ENCODE data around the gene INPP5F.

DNA sequence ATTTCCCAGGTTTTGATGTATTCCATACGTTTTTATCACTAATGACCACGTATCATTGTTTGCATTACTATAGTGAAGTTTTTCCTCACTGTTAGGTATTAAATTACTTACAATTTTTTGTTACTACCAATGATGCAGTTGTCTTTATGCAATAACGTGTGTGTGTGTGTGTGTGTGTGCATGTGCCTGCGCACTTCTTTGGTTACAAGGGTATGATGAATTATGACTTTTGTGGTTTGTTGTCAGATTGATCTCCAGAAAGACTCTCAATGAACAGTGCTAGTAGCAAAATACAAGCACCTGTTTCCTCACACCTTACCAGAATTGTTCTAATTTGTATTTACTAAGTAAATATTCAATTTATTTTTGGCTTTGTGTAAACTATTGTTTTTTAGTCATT, 95.3 kb downstream of the INPP5F start:
- TF ChIP-seq, protein P1, sequence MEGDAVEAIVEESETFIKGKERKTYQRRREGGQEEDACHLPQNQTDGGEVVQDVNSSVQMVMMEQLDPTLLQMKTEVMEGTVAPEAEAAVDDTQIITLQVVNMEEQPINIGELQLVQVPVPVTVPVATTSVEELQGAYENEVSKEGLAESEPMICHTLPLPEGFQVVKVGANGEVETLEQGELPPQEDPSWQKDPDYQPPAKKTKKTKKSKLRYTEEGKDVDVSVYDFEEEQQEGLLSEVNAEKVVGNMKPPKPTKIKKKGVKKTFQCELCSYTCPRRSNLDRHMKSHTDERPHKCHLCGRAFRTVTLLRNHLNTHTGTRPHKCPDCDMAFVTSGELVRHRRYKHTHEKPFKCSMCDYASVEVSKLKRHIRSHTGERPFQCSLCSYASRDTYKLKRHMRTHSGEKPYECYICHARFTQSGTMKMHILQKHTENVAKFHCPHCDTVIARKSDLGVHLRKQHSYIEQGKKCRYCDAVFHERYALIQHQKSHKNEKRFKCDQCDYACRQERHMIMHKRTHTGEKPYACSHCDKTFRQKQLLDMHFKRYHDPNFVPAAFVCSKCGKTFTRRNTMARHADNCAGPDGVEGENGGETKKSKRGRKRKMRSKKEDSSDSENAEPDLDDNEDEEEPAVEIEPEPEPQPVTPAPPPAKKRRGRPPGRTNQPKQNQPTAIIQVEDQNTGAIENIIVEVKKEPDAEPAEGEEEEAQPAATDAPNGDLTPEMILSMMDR (IDR thresholded peaks at IDR 0.05; ENCODE audit: insufficient read depth, low read length, poor library complexity, severe bottlenecking): no peak
- TF ChIP-seq EZH2phosphoT487 (conservative IDR thresholded peaks at IDR 0.05; ENCODE audit: low read length): no peak

Data from SU-DHL-6 (cell line).